ENCODE results near the gene MRPS15. TPM values are rescaled to one million over a fixed set of nuclear protein-coding genes. Genes with fewer than 3 reads are reported as not detected.
"Not testable (repeated sequence)": the region's sequence is repeated elsewhere in the genome, so short reads cannot be mapped to it uniquely, and the experiment has no call there.

Gene MRPS15
- total RNA-seq, 2 experiments from 2014 or later, result 112 to 115 TPM

DNA sequence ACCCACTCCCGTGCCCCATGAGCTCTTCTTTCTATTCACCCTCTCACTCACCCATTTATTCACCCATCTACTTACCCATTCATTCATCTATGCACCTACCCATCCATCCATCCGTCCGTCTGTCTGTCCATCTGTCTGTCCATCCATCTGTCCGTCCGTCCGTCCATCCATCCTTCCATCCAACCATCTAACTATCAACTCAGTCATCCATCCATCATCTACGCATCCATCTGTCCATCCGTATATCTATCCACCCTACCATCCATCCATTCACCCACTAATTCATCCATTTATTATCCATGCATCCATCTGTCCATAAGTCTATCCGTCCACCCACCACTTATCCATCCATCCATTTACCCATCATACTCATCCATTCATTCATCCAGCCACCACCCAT is 29.3 kb upstream of the MRPS15 start:
- peaks cover 27% of the 10 kb centered on the region for H3K27me3 Mint-ChIP-seq
- no peaks in the 10 kb centered on the region for H3K36me3 Mint-ChIP-seq
- no peaks in the 10 kb centered on the region for H3K4me1 Mint-ChIP-seq
- H3K27ac Mint-ChIP-seq, result no peak overlapping the region
- no peak overlapping the region for H3K4me3 Mint-ChIP-seq
- ATAC-seq (no peak), DNase-seq (no peak)
- no peaks in the 10 kb centered on the region for H3K9me3 Mint-ChIP-seq (ENCODE audit: low read depth)
- CTCF ChIA-PET, result interaction anchor here (1.6 to 2.3 kb wide), 2 partner anchors 23 to 83 kb away, joined by 4 to 8 read pairs; no protein-coding TSS in a partner anchor

DNA sequence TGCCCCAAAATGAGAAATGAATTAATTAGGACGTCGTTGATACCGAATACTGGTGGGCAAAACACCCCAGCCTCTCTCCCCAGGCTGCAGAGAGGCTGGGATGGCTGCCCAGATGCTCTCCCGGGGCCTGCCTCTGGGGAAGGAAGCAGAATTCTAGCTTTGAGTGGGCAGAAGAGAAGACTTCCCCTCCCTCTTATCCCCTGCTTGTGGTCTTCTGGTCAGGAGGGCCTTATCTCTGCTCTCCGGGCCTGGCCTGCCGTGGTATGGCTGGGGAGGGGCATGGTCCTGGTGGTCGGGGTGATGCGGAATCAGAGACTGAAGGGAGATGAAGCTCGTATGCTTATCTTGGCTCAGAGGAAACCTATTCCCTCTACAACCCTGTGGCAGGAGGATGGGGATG is 28.3 kb upstream of the MRPS15 start:
- Mint-ChIP-seq H3K36me3 (no peaks in the 10 kb centered on the region), H3K27me3 (peaks cover 23% of the 10 kb centered on the region), H3K9me3 (ENCODE audit: low read depth) (no peaks in the 10 kb centered on the region), H3K4me1 (no peaks in the 10 kb centered on the region), H3K27ac (no peak overlapping the region), H3K4me3 (no peak overlapping the region)
- CTCF ChIA-PET, result interaction anchor here (1.1 to 2.3 kb wide), 3 partner anchors 24 to 84 kb away, joined by 3 to 8 read pairs (median 4); no protein-coding TSS in a partner anchor
- ATAC-seq (no peak), DNase-seq (no peak)

DNA sequence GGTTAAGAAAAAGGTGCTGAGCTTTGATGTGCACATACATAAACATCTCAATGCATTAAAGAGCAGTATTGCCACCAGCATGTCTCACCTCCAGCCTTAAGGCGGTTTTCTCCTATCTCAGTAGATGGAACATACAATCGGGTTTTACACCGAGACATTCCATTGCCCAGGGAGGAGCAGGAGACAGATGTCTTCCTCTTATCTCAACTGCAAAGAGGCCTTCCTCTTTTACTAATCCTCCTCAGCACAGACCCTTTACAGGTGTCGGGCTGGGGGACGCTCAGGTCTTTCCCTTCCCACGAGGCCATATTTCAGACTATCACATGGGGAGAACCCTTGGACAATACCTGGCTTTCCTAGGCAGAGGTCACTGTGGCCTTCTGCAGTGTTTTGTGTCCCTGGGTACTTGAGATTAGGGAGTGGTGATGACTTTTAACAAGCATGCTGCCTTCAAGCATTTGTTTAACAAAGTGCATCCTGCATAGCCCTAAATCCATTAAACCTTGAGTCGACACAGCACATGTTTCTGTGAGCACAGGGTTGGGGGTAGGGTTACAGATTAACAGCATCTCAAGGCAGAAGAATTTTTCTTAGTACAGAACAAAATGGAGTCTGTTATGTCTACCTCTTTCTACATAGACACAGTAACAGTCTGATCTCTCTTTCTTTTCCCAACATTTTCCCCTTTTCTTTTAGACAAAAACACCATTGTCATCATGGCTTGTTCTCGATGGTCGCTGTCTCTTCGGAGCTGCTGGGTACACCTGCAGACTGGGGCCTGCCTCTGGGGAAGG is 25.3 kb upstream of the MRPS15 start:
- H3K36me3 Mint-ChIP-seq; ATAC-seq; H3K27ac Mint-ChIP-seq; CTCF ChIA-PET; H3K4me1 Mint-ChIP-seq; H3K9me3 Mint-ChIP-seq (ENCODE audit: low read depth); H3K4me3 Mint-ChIP-seq; DNase-seq: not testable (repeated sequence)
- H3K27me3 Mint-ChIP-seq, result peaks cover 29% of the 10 kb centered on the region

DNA sequence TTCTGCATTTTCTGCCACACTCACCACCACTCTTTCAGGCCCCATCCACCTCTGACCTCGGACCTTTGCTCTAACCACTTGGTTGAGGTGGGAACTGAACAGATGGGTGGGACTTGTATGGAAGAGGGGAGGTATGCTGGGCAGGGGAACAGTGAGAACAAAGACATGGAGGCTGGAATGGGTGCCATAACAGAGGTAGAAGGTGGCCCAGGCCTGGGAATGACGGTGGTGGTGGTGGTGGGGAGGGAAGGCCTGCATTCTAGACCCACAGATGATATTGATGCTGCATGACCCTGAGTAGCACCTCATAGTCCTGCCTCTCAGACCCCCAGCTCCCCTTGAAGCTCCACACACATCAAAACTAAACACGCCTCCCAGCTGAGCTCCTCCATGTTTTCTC is 23.7 kb upstream of the MRPS15 start:
- H3K36me3 Mint-ChIP-seq, result no peaks in the 10 kb centered on the region
- CTCF ChIA-PET, result no interaction called here
- no peak for DNase-seq
- no peak overlapping the region for H3K27ac Mint-ChIP-seq
- H3K4me3 Mint-ChIP-seq, result no peak overlapping the region
- no peak for ATAC-seq
- no peaks in the 10 kb centered on the region for H3K9me3 Mint-ChIP-seq (ENCODE audit: low read depth)
- H3K4me1 Mint-ChIP-seq, result no peaks in the 10 kb centered on the region
- H3K27me3 Mint-ChIP-seq, result peaks cover 33% of the 10 kb centered on the region

DNA sequence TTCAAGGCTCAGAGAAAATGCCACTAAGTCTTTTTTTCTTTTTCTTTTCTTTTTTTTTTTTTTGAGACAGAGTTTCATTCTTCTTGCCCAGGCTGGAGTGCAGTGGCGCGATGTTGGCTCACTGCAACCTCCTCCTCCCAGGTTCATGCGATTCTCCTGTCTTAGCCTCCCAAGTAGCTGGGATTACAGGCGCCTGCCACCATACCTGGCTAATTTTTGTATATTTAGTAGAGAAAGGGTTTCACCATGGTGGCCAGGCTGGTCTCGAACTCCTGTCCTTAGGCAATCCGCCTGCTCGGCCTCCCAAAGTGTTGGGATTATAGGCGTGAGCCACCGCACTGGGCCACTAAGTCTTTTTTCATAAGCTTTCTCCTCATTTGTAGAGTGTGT is 23.1 kb upstream of the MRPS15 start:
- H3K4me1 Mint-ChIP-seq; ATAC-seq; H3K9me3 Mint-ChIP-seq (ENCODE audit: low read depth); DNase-seq; H3K4me3 Mint-ChIP-seq; H3K36me3 Mint-ChIP-seq; H3K27ac Mint-ChIP-seq; CTCF ChIA-PET: not testable (repeated sequence)
- peaks cover 33% of the 10 kb centered on the region for H3K27me3 Mint-ChIP-seq

DNA sequence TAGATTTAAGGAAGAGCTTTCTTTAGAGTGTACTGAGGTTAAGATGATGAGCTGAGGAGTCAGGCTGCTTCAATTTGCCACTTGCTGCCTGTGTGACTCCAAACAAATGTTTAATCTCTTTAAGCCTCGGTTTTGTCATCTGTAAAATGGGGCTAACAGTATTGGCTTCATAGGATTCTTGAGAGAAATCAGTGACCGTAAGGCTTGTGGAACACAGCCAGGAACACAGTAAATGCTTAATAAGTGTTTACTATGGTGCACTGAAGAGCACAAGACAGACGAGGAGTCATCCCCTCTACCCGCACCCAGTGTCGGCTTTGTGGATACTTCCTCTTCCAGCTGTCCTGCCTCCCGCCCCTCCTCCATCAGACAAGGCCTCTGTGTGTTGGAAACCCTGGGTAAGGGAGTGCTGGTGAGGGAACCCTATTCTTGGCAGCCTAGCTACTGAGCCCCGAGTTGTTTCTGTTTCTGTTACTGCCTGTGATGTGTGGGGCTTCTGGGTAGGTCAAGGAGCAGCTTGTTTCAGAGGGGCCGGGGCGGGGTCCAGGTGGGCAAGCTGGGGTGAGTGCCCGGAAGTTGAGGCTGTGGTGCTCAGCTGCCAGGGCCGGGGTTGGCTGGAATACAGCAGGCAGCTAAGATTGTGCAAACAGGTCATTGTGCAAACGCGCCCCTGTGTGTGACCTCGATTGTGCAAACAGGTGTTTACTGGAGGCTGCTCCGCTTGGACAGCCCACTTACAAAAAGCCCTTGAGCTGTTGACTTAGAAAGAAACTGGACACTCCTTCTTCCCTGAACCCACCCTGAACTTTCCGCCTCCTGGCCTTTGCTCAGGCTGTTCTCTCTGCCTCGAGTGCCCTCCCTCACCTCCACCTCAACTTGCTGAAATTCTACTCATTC is 22.5 kb upstream of the MRPS15 start:
- H3K9me3 Mint-ChIP-seq (ENCODE audit: low read depth), result no peaks in the 10 kb centered on the region
- no peak for ATAC-seq
- peaks cover 31% of the 10 kb centered on the region for H3K27me3 Mint-ChIP-seq
- no peak overlapping the region for H3K27ac Mint-ChIP-seq
- no peak overlapping the region for H3K4me3 Mint-ChIP-seq
- CTCF ChIA-PET, result interaction anchor here (1.2 kb wide), 1 partner anchor 30 kb away, joined by 5 read pairs; no protein-coding TSS in a partner anchor
- DNase-seq, result no peak
- peaks cover 7% of the 10 kb centered on the region for H3K4me1 Mint-ChIP-seq
- H3K36me3 Mint-ChIP-seq, result no peaks in the 10 kb centered on the region

DNA sequence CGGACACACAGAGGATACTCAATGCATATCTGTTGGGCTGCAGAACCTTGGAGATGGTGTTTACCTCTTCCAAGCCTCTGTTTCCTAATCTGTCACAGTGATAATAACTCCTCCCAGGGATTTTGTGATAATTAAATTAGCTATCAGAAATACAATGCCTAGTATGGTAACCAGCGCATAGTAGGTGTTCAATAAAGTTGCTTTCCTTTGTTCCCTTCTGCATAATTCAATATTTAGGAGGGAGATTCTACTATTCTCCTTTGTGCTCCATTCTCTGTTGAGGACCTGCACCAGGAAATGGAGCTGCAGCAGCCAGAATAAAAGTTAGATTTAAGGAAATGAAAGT is 21.9 kb upstream of the MRPS15 start:
- CTCF ChIA-PET, result interaction anchor here (1.2 kb wide), 1 partner anchor 30 kb away, joined by 5 read pairs; no protein-coding TSS in a partner anchor
- DNase-seq, result no peak
- Mint-ChIP-seq H3K27ac (no peak overlapping the region), H3K27me3 (peaks cover 34% of the 10 kb centered on the region), H3K9me3 (ENCODE audit: low read depth) (no peaks in the 10 kb centered on the region), H3K4me1 (peaks cover 9% of the 10 kb centered on the region), H3K36me3 (no peaks in the 10 kb centered on the region), H3K4me3 (no peak overlapping the region)
- ATAC-seq, result no peak

DNA sequence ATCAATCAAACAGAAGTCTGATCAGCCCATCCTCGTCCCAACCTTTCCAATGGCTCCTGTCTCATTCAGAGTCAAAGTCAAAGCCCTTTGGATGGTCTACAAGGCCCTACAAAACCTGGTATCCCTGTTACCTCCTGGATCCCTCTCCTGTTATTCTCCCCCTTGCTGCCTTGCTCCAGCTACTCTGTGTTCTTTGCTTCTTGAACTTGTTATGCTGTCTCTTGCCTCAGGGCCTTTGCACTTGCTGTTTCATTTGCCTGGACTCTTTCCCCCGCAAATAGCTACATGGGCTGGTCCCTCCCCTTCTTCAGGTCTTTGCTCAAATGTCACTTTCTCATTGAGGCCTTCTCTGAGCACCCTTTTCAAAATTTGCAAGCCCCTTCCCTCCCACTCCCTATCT is 19.9 kb upstream of the MRPS15 start:
- Mint-ChIP-seq H3K36me3 (no peaks in the 10 kb centered on the region), H3K4me3 (no peak overlapping the region), H3K4me1 (peaks cover 14% of the 10 kb centered on the region), H3K9me3 (ENCODE audit: low read depth) (no peaks in the 10 kb centered on the region), H3K27ac (no peak overlapping the region), H3K27me3 (peaks cover 34% of the 10 kb centered on the region)
- CTCF ChIA-PET, result interaction anchor here (3.0 kb wide), 1 partner anchor 33 kb away, joined by 9 read pairs; no protein-coding TSS in a partner anchor
- DNase-seq (no peak), ATAC-seq (no peak)

DNA sequence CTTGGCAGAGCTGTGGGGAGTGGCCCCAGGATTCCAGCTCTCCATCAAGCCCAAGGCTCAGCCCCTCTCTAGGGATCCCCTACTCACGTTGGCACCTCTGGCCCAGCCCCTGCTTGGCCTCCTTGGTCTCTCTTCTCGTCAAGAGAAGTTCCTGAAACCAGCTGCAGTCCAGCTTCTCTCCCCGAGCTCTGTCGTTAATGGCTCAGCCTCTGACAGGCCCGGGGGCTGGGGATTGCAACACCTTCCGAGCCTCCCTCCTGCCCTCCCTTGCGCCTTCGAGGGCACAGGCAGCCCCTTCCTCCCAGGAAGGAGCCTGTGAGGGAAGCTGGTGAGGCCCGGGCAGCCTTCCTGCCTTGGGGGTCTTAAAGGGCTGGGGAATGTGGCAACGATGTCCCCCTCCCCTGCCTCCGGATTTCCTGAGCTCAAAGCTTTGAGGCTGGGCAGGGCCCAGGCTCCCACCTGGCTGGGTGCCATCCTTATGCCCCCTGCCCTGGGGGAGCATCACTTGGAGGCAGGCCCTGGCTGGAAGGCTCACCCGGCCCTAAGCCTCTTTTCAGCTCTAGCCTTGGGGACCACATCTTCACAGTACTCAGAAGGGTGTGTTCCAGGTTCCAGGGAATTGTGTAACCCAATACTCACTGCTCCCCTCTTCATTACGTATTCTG is 18.7 kb upstream of the MRPS15 start, which contains the start of gene CSF3R:
CSF3R (minus strand) TSS at position 190 of the 665 bp plus-strand sequence. CDS start 3,417 bp downstream, outside the sequence.
- peaks cover 34% of the 10 kb centered on the region for H3K27me3 Mint-ChIP-seq
- no peak for ATAC-seq
- H3K27ac Mint-ChIP-seq, result no peak within 1 kb of the TSS
- DNase-seq, result no peak
- H3K9me3 Mint-ChIP-seq (ENCODE audit: low read depth), result no peaks in the 10 kb centered on the region
- CTCF ChIA-PET, result interaction anchor here (0.7 to 3.0 kb wide), 2 partner anchors 11 to 34 kb away, joined by 3 to 9 read pairs; no protein-coding TSS in a partner anchor
- H3K4me1 Mint-ChIP-seq, result peaks cover 14% of the 10 kb centered on the region
- H3K36me3 Mint-ChIP-seq, result no peaks in the 10 kb centered on the region
- peak within 1 kb of the TSS; percentile 1 for H3K4me3 Mint-ChIP-seq

DNA sequence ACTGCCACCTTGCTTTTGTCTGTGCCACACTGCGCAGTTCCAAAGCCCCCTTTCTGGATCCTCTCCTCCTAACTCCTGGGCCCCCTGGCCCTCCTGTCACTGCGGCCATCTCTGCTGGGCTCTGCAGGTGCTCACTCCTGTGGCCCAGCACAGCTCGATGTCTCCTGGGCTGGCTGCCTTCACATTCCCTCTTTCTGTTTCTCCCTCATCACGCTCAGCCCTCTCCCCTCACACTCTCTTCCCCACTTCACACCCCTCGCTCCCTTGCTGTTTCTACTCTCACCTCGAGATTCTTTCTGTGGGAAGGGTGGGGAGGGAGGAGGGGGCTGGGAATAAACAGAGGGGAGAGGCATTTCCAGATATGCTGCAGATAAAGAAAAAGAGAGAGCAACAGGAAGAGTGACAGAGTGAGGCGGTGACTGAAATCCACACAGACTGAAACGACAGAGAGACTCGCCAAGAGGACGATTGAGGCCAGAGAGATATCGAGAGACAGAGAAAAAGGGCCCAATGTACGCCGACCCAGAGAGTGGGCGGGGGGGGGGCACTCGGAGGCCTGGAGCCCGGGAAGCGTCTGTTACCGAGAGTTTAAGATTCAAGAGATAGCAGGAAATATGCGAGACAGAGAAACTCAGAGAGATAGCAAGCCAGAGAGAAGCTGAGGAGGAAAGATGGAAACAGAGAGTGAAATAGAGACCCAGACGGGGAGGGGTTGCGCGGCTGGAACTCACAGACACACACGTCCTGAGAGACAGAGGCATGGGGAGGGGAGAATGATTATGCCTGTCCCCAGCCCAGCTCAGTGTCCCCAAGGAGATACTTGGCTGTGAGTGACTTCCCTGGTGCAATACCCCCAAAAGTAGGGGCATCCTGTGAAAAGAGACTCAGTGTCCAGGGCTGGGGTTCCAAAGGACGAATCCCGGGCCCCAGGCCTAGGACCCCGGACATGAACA is 17.9 kb upstream of the MRPS15 start:
- CTCF ChIA-PET, result interaction anchor here (0.7 to 3.0 kb wide), 2 partner anchors 10 to 35 kb away, joined by 3 to 9 read pairs; no protein-coding TSS in a partner anchor
- no peak overlapping the region for H3K27ac Mint-ChIP-seq
- ATAC-seq, result no peak

DNA sequence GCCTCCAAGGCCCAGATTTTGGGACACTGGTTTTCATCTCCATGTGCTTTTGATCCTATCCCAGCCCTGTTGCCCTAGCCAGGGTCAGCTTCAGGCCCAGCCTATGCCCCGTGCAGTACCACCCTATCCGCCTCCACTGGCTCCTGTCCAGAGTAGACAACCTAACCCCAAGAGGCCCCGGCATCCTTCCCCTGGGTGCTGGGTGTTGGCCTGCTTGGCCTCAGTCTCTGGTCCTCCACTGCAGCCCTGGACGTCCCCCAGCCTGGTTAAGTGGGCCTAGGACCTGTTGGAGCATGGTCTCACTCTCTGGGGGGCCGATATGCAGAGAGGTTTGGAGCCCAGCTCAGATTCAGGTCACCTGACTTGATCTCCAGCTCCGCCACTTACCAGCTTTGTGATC is 16.9 kb upstream of the MRPS15 start:
- Mint-ChIP-seq H3K27ac (no peak overlapping the region), H3K27me3 (peaks cover 29% of the 10 kb centered on the region), H3K9me3 (ENCODE audit: low read depth) (no peaks in the 10 kb centered on the region), H3K36me3 (no peaks in the 10 kb centered on the region), H3K4me1 (peaks cover 14% of the 10 kb centered on the region), H3K4me3 (no peak overlapping the region)
- no peak for DNase-seq
- CTCF ChIA-PET, result no interaction called here
- no peak for ATAC-seq

More for the DNA sequence above, 17.9 kb upstream of the MRPS15 start:
- no peaks in the 10 kb centered on the region for H3K9me3 Mint-ChIP-seq (ENCODE audit: low read depth)
- H3K4me3 Mint-ChIP-seq, result peak overlapping the region; percentile 1
- peaks cover 31% of the 10 kb centered on the region for H3K27me3 Mint-ChIP-seq
- H3K4me1 Mint-ChIP-seq, result peaks cover 14% of the 10 kb centered on the region
- no peak for DNase-seq
- no peaks in the 10 kb centered on the region for H3K36me3 Mint-ChIP-seq

DNA sequence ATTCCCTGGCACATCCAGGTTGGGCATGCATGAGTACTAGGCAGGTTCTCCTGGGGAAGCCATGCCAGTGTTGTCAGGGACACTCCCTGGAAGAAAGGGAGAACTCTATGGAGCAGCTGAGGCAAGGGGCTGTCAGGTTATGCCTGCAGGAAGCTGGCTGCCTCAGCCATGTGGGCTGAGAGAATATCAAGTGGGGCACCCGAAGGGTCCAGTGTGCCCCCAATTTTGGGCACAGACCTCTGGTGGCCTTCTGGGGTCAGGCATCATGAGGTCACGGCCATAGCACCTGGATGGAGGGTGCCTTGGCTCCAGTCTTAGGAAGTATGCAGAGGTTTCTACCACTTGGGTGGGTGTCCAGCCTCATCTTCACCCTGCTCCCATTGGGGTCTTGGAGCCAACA is 16.0 kb upstream of the MRPS15 start:
- CTCF ChIA-PET, result interaction anchor here (1.5 kb wide), 1 partner anchor 34 kb away, joined by 3 read pairs; no protein-coding TSS in a partner anchor
- Mint-ChIP-seq H3K27ac (no peak overlapping the region), H3K4me1 (peaks cover 14% of the 10 kb centered on the region), H3K9me3 (ENCODE audit: low read depth) (no peaks in the 10 kb centered on the region), H3K4me3 (no peak overlapping the region), H3K27me3 (peaks cover 21% of the 10 kb centered on the region), H3K36me3 (no peaks in the 10 kb centered on the region)
- ATAC-seq (no peak), DNase-seq (no peak)

All from activated CD8-positive, alpha-beta memory T cell treated with anti-CD3 and anti-CD28 coated beads, Interleukin-2, amount 10 ng/mL, durations not matched to agents 7 days and 5 days (primary cell).